Stomach smooth muscle (tissue), 2 donors: ENCODE measurements around the gene UBASH3A.

ENCODE experiments used
- H3K27ac ChIP-seq: one replicate; pipeline ENCODE4 v1.7.0; 2013; ENCODE audit warnings: mild to moderate bottlenecking, low read length, inconsistent platforms
- H3K27me3 ChIP-seq, 2 donors: one replicate each; pipeline ENCODE4 v1.7.0; 2013; ENCODE audit warnings: low read length in 2 of 2; ENCODE audit not compliant: insufficient read depth in 2 of 2, control insufficient read depth in 1 of 2
- H3K36me3 ChIP-seq, 2 donors: one replicate each; pipeline ENCODE4 v1.7.0; 2013; ENCODE audit warnings: low read length in 2 of 2; ENCODE audit not compliant: control insufficient read depth in 2 of 2, insufficient read depth in 2 of 2
- H3K4me1 ChIP-seq: one replicate; pipeline ENCODE4 v1.7.0; 2013; ENCODE audit warnings: low read length; ENCODE audit not compliant: control insufficient read depth, insufficient read depth
- H3K4me3 ChIP-seq, 2 donors: one replicate each; pipeline ENCODE4 v1.7.0; 2013; ENCODE audit warnings: low read length in 2 of 2
- H3K9ac ChIP-seq, 2 donors: one replicate each; pipeline ENCODE4 v1.7.0; 2013; ENCODE audit warnings: low read length in 2 of 2, mild to moderate bottlenecking in 1 of 2
- H3K9me3 ChIP-seq, 2 donors: one replicate each; pipeline ENCODE4 v1.7.0; 2013; ENCODE audit warnings: low read length in 2 of 2; ENCODE audit not compliant: control insufficient read depth in 2 of 2
- donor health status: healthy.
- donor health status: Pancreatic carcinoma.

UBASH3A gene

GRCh38 chr21:42476388-42477331, 73.0 kb downstream of the UBASH3A start:
- H3K27ac ChIP-seq, result no peak overlapping the region
- peaks cover 0 to 3% of the 10 kb centered on the region in 2 donors for H3K27me3 ChIP-seq
- no peaks in the 10 kb centered on the region for H3K9me3 ChIP-seq
- H3K4me3 ChIP-seq, result no peak overlapping the region
- H3K4me1 ChIP-seq, result no peaks in the 10 kb centered on the region
- no peaks in the 10 kb centered on the region for H3K36me3 ChIP-seq
- no peak overlapping the region for H3K9ac ChIP-seq

- H3K36me3 ChIP-seq, result no peaks in the 10 kb centered on the region
- no peak overlapping the region for H3K9ac ChIP-seq
- H3K4me1 ChIP-seq, result no peaks in the 10 kb centered on the region
- H3K9me3 ChIP-seq, result no peaks in the 10 kb centered on the region
- H3K4me3 ChIP-seq, result no peak overlapping the region
- H3K27me3 ChIP-seq, result peaks cover 0 to 3% of the 10 kb centered on the region in 2 donors
- no peak overlapping the region for H3K27ac ChIP-seq
Measured at GRCh38 chr21:42478504-42478903, 74.8 kb downstream of the UBASH3A start.

- H3K27me3 ChIP-seq, result peaks cover 0 to 3% of the 10 kb centered on the region in 2 donors
- H3K9me3 ChIP-seq, result no peaks in the 10 kb centered on the region
- no peak overlapping the region for H3K4me3 ChIP-seq
- no peaks in the 10 kb centered on the region for H3K36me3 ChIP-seq
- no peaks in the 10 kb centered on the region for H3K4me1 ChIP-seq
- no peak overlapping the region for H3K9ac ChIP-seq
- no peak overlapping the region for H3K27ac ChIP-seq
Measured at GRCh38 chr21:42479582-42479981, 75.9 kb downstream of the UBASH3A start.

- Histone ChIP-seq H3K4me1 (peaks cover under 1% of the 10 kb centered on the region), H3K27me3 (peaks cover under 1 to 3% of the 10 kb centered on the region in 2 donors), H3K9me3 (no peaks in the 10 kb centered on the region), H3K4me3 (no peak overlapping the region), H3K27ac (no peak overlapping the region), H3K9ac (no peak overlapping the region), H3K36me3 (no peaks in the 10 kb centered on the region)
Measured at GRCh38 chr21:42480736-42481135, 77.0 kb downstream of the UBASH3A start.

- H3K36me3 ChIP-seq, result no peaks in the 10 kb centered on the region
- H3K27ac ChIP-seq, result no peak overlapping the region
- H3K4me3 ChIP-seq, result no peak overlapping the region
- H3K9me3 ChIP-seq, result no peaks in the 10 kb centered on the region
- peaks cover 5% of the 10 kb centered on the region for H3K4me1 ChIP-seq
- H3K9ac ChIP-seq, result no peak overlapping the region
- H3K27me3 ChIP-seq, result peaks cover 3 to 4% of the 10 kb centered on the region in 2 donors
Measured at GRCh38 chr21:42481169-42481568, 77.5 kb downstream of the UBASH3A start.

GRCh38 chr21:42484966-42485365, 81.3 kb downstream of the UBASH3A start:
- no peak overlapping the region for H3K4me3 ChIP-seq
- no peak overlapping the region for H3K9ac ChIP-seq
- H3K36me3 ChIP-seq, result no peaks in the 10 kb centered on the region
- no peak overlapping the region for H3K27ac ChIP-seq
- H3K9me3 ChIP-seq, result no peaks in the 10 kb centered on the region
- H3K4me1 ChIP-seq, result peaks cover 12% of the 10 kb centered on the region
- peaks cover 0 to 4% of the 10 kb centered on the region in 2 donors for H3K27me3 ChIP-seq

- H3K27ac ChIP-seq, result no peak overlapping the region
- H3K9me3 ChIP-seq, result no peaks in the 10 kb centered on the region
- peaks cover 12% of the 10 kb centered on the region for H3K4me1 ChIP-seq
- H3K4me3 ChIP-seq, result no peak overlapping the region
- H3K27me3 ChIP-seq, result peaks cover 0 to 4% of the 10 kb centered on the region in 2 donors
- H3K36me3 ChIP-seq, result no peaks in the 10 kb centered on the region
- no peak overlapping the region for H3K9ac ChIP-seq
Measured at GRCh38 chr21:42486072-42486471, 82.4 kb downstream of the UBASH3A start.

GRCh38 chr21:42486531-42486930, 82.8 kb downstream of the UBASH3A start:
- no peak overlapping the region for H3K27ac ChIP-seq
- H3K9me3 ChIP-seq, result no peaks in the 10 kb centered on the region
- H3K4me1 ChIP-seq, result peaks cover 12% of the 10 kb centered on the region
- peaks cover 0 to 4% of the 10 kb centered on the region in 2 donors for H3K27me3 ChIP-seq
- no peak overlapping the region for H3K9ac ChIP-seq
- no peaks in the 10 kb centered on the region for H3K36me3 ChIP-seq
- H3K4me3 ChIP-seq, result no peak overlapping the region

GRCh38 chr21:42489006-42489563, 85.4 kb downstream of the UBASH3A start:
- no peak overlapping the region for H3K9ac ChIP-seq
- H3K27me3 ChIP-seq, result peaks cover 0 to 4% of the 10 kb centered on the region in 2 donors
- H3K4me1 ChIP-seq, result peaks cover 12% of the 10 kb centered on the region
- no peak overlapping the region for H3K27ac ChIP-seq
- no peaks in the 10 kb centered on the region for H3K36me3 ChIP-seq
- H3K9me3 ChIP-seq, result no peaks in the 10 kb centered on the region
- H3K4me3 ChIP-seq, result no peak overlapping the region

- H3K36me3 ChIP-seq, result no peaks in the 10 kb centered on the region
- H3K4me3 ChIP-seq, result no peak overlapping the region
- peaks cover 12% of the 10 kb centered on the region for H3K4me1 ChIP-seq
- H3K9ac ChIP-seq, result no peak overlapping the region
- no peaks in the 10 kb centered on the region for H3K9me3 ChIP-seq
- H3K27me3 ChIP-seq, result peaks cover 0 to 4% of the 10 kb centered on the region in 2 donors
- H3K27ac ChIP-seq, result no peak overlapping the region
Measured at GRCh38 chr21:42489991-42490390, 86.3 kb downstream of the UBASH3A start.

- H3K27me3 ChIP-seq, result peaks cover 0 to 3% of the 10 kb centered on the region in 2 donors
- no peak overlapping the region for H3K9ac ChIP-seq
- H3K4me1 ChIP-seq, result peaks cover 15% of the 10 kb centered on the region
Measured at GRCh38 chr21:42490720-42491119, 87.0 kb downstream of the UBASH3A start.

More at GRCh38 chr21:42490720-42491119, 87.0 kb downstream of the UBASH3A start:
- Histone ChIP-seq H3K4me3 (no peak overlapping the region), H3K9me3 (no peaks in the 10 kb centered on the region), H3K36me3 (no peaks in the 10 kb centered on the region), H3K27ac (no peak overlapping the region)
